ENCODE measurements around the gene JARID2.

- TF ChIP-seq MAX (IDR thresholded peaks at IDR 0.05) (no peak), YY1 (IDR thresholded peaks at IDR 0.05) (no peak), HNF4A (conservative IDR thresholded peaks at IDR 0.05) (no peak), FOXA1 (IDR thresholded peaks at IDR 0.05) (no peak), NR2F2 (IDR thresholded peaks at IDR 0.05) (no peak), GABPA (IDR thresholded peaks at IDR 0.05 in 1 of 2, conservative IDR thresholded peaks at IDR 0.05 in 1 of 2) (no peak), HNF4G (IDR thresholded peaks at IDR 0.05) (no peak)
- TF ChIP-seq, protein P1, sequence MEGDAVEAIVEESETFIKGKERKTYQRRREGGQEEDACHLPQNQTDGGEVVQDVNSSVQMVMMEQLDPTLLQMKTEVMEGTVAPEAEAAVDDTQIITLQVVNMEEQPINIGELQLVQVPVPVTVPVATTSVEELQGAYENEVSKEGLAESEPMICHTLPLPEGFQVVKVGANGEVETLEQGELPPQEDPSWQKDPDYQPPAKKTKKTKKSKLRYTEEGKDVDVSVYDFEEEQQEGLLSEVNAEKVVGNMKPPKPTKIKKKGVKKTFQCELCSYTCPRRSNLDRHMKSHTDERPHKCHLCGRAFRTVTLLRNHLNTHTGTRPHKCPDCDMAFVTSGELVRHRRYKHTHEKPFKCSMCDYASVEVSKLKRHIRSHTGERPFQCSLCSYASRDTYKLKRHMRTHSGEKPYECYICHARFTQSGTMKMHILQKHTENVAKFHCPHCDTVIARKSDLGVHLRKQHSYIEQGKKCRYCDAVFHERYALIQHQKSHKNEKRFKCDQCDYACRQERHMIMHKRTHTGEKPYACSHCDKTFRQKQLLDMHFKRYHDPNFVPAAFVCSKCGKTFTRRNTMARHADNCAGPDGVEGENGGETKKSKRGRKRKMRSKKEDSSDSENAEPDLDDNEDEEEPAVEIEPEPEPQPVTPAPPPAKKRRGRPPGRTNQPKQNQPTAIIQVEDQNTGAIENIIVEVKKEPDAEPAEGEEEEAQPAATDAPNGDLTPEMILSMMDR (IDR thresholded peaks at IDR 0.05; ENCODE audit: low read depth, low read length, missing input control) = no peak
- TF ChIP-seq, protein P2, sequence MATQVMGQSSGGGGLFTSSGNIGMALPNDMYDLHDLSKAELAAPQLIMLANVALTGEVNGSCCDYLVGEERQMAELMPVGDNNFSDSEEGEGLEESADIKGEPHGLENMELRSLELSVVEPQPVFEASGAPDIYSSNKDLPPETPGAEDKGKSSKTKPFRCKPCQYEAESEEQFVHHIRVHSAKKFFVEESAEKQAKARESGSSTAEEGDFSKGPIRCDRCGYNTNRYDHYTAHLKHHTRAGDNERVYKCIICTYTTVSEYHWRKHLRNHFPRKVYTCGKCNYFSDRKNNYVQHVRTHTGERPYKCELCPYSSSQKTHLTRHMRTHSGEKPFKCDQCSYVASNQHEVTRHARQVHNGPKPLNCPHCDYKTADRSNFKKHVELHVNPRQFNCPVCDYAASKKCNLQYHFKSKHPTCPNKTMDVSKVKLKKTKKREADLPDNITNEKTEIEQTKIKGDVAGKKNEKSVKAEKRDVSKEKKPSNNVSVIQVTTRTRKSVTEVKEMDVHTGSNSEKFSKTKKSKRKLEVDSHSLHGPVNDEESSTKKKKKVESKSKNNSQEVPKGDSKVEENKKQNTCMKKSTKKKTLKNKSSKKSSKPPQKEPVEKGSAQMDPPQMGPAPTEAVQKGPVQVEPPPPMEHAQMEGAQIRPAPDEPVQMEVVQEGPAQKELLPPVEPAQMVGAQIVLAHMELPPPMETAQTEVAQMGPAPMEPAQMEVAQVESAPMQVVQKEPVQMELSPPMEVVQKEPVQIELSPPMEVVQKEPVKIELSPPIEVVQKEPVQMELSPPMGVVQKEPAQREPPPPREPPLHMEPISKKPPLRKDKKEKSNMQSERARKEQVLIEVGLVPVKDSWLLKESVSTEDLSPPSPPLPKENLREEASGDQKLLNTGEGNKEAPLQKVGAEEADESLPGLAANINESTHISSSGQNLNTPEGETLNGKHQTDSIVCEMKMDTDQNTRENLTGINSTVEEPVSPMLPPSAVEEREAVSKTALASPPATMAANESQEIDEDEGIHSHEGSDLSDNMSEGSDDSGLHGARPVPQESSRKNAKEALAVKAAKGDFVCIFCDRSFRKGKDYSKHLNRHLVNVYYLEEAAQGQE (IDR thresholded peaks at IDR 0.05) = no peak
Observed at GRCh38 chr6:15549371-15549770, 303.5 kb downstream of the JARID2 start.

Data from liver (tissue), 3 donors.